Measurements from ENCODE around the gene CES2.

GRCh38 chr16:66928702-66929388 lies 6.5 kb upstream of the CES2 start:
- TF ChIP-seq CEBPB (IDR thresholded peaks at IDR 0.05) (no peak), POLR2A (IDR thresholded peaks at IDR 0.05; ENCODE audit: low read length) (no peak), CTCF (IDR thresholded peaks at IDR 0.05) (peak; percentile 32; the same call in 2 of the 3 replicates), KDM5A (IDR thresholded peaks at IDR 0.05) (no peak), SMC3 (IDR thresholded peaks at IDR 0.05) (peak; percentile 36; the same call in 1 of the 3 replicates), ESRRA (IDR thresholded peaks at IDR 0.05; ENCODE audit: borderline replicate concordance, low read length) (no peak), ZC3H11A (IDR thresholded peaks at IDR 0.05) (no peak)
